Endothelial cell of umbilical vein (primary cell): ENCODE measurements around the gene LRP1. TPM values are rescaled to one million over a fixed set of nuclear protein-coding genes. Genes with fewer than 3 reads are reported as not detected.
A peak's percentile ranks its signal among the peaks of the same experiment; 100 is the strongest.

ENCODE experiments used
- BruUV-seq: library from RNA; stranded (reverse); fragments of 400-500 nt; replicated peaks from 2 replicates; lab custom pipeline; 2021; lab: Mats Ljungman, UMichigan
- CTCF ChIA-PET: fragments of 300-600, 350-600 bp; sonication (Branson Sonifier 250); formaldehyde crosslinking; loops from one replicate; lab custom pipeline; 2021; ENCODE audit warnings: antibody characterized with exemption, inconsistent platforms; lab: Charles Lee
- POLR2A ChIA-PET: fragments of 300-600, 350-600 bp; sonication (Branson Sonifier 250); formaldehyde crosslinking; loops from one replicate; lab custom pipeline; 2021; ENCODE audit warnings: antibody characterized with exemption, inconsistent platforms; lab: Charles Lee
- DNase-seq: peaks from one replicate; pipeline ENCODE4 v3.0.0-alpha.2; 2011; ENCODE audit warnings: low read depth, low spot score
- FAIRE-seq: peaks from 2 replicates; lab custom pipeline; 2011; peaks lifted over from hg19 to GRCh38; lab: Jason Lieb, UNC
- H2AFZ ChIP-seq: 2 replicates; pipeline ENCODE4 v1.6.0; 2012; ENCODE audit warnings: low read depth, low read length, control low read depth, inconsistent platforms
- H3K27ac ChIP-seq: 2 replicates; pipeline ENCODE4 v1.5.1; 2011; ENCODE audit warnings: low read depth, mild to moderate bottlenecking, control low read depth, low read length, moderate library complexity; ENCODE audit not compliant: insufficient read depth
- H3K27me3 ChIP-seq, 2 experiments: 2 replicates each; pipeline versions ENCODE4 v1.6.0 to v1.6.1; 2011; ENCODE audit warnings: low read length in 2 of 2, mixed read lengths in 1 of 2; ENCODE audit not compliant: control insufficient read depth in 2 of 2, insufficient read depth in 2 of 2
- H3K36me3 ChIP-seq, 2 experiments: 2 replicates in 1 of 2; 3 replicates in 1 of 2; pipeline ENCODE4 v1.5.1; 2011; ENCODE audit warnings: low read length in 2 of 2, mild to moderate bottlenecking in 1 of 2, moderate library complexity in 1 of 2; ENCODE audit not compliant: control insufficient read depth in 2 of 2, insufficient read depth in 2 of 2; ENCODE audit errors: extremely low read depth in 1 of 2
- H3K4me1 ChIP-seq: 3 replicates; pipeline ENCODE4 v1.5.1; 2011; ENCODE audit warnings: mild to moderate bottlenecking, low read length; ENCODE audit not compliant: control insufficient read depth, insufficient read depth; ENCODE audit errors: extremely low read depth
- H3K4me2 ChIP-seq: 2 replicates; pipeline ENCODE4 v1.6.1; 2011; ENCODE audit warnings: low read length, control low read depth, mixed read lengths; ENCODE audit not compliant: insufficient read depth
- H3K4me3 ChIP-seq, 3 experiments: fragments of 200-600 bp in 1 of 3; sonication (generic), shearing (Covaris generic) in 1 of 3; replicated peaks in 1 of 3; 2 replicates each; pipeline ENCODE4 v1.5.1; 2011 to 2016; ENCODE audit warnings: control low read depth in 3 of 3, low read length in 3 of 3, mild to moderate bottlenecking in 2 of 3, inconsistent platforms in 1 of 3, low read depth in 1 of 3, moderate library complexity in 1 of 3; ENCODE audit not compliant: insufficient read depth in 1 of 3
- H3K79me2 ChIP-seq: 2 replicates; pipeline ENCODE4 v1.6.0; 2012; ENCODE audit warnings: low read length, inconsistent platforms; ENCODE audit not compliant: control insufficient read depth, insufficient read depth
- H3K9ac ChIP-seq: replicated peaks from 2 replicates; pipeline ENCODE3; 2011; ENCODE audit warnings: low read length, control low read depth; ENCODE audit not compliant: insufficient read depth; ENCODE audit errors: extremely low read depth
- H3K9me1 ChIP-seq: replicated peaks from 3 replicates; pipeline ENCODE4 v1.6.0; 2011; ENCODE audit warnings: mild to moderate bottlenecking, low read length; ENCODE audit not compliant: control insufficient read depth, insufficient read depth; ENCODE audit errors: extremely low read depth
- H3K9me3 ChIP-seq: replicated peaks from 2 replicates; pipeline ENCODE4 v1.5.1; 2012; ENCODE audit warnings: low read length, inconsistent platforms; ENCODE audit not compliant: control insufficient read depth, insufficient read depth
- H4K20me1 ChIP-seq: replicated peaks from 2 replicates; pipeline ENCODE3; 2011; ENCODE audit warnings: mild to moderate bottlenecking, low read length; ENCODE audit not compliant: control insufficient read depth, insufficient read depth; ENCODE audit errors: extremely low read depth
- EZH2 ChIP-seq: IDR thresholded peaks from 2 replicates; pipeline ENCODE4 v1.6.1; 2012; ENCODE audit warnings: borderline replicate concordance, low read depth, mild to moderate bottlenecking, moderate library complexity, low read length, inconsistent platforms; ENCODE audit not compliant: severe bottlenecking
- FOS ChIP-seq: IDR thresholded peaks from 2 replicates; pipeline ENCODE4 v1.6.1; 2011; ENCODE audit warnings: mild to moderate bottlenecking, low read length, moderate library complexity, borderline replicate concordance; ENCODE audit not compliant: insufficient read depth
- GATA2 ChIP-seq: IDR thresholded peaks from 2 replicates; pipeline ENCODE4 v1.7.0; 2011; ENCODE audit warnings: low read depth, mild to moderate bottlenecking, moderate library complexity, mixed read lengths, low read length; ENCODE audit not compliant: insufficient read length, insufficient read depth
- JUN ChIP-seq: IDR thresholded peaks from 2 replicates; pipeline ENCODE4 v1.6.1; 2011; ENCODE audit warnings: borderline replicate concordance, low read depth; ENCODE audit not compliant: insufficient read length, insufficient read depth
- MYC ChIP-seq: IDR thresholded peaks from one replicate; pipeline ENCODE4 v1.6.1; 2011; ENCODE audit warnings: mild to moderate bottlenecking, low read depth, low read length
- POLR2A ChIP-seq: IDR thresholded peaks from 2 replicates; pipeline ENCODE4 v1.6.1; 2012; ENCODE audit warnings: low read depth, mild to moderate bottlenecking, control low read depth, low read length
- POLR2AphosphoS5 ChIP-seq: IDR thresholded peaks from 2 replicates; pipeline ENCODE4 v1.6.1; 2012; ENCODE audit warnings: low read depth, mild to moderate bottlenecking, control low read depth, low read length, moderate library complexity; ENCODE audit not compliant: insufficient read depth
- dilution Hi-C: fragments of 300-500 bp; cut with MboI; formaldehyde crosslinking; loops from one replicate; pipeline ENCODE4 v1.15.0; 2019; ENCODE audit warnings: low sequenced_read_pairs; ENCODE audit not compliant: extremely low pct_ligation_motif_present
- intact Hi-C: fragments of 100-400 bp; cut with micrococcal nuclease; formaldehyde crosslinking; loops from one replicate; pipeline ENCODE4 v1.10.0; 2022
- polyA plus RNA-seq, 4 experiments: library from polyadenylated mRNA; depleted of rRNA in 3 of 4; stranded (reverse) in 3 of 4; unstranded in 1 of 4; fragments of >200 nt; gene quantifications; 2 replicates each; pipeline versions ENCODE4 v1.2.1 to v1.2.3, GENCODE V29; 2011 to 2012; ENCODE audit warnings: missing spikeins in 1 of 4
- total RNA-seq: library from RNA; stranded (reverse); gene quantifications from 2 replicates; pipeline ENCODE4 v1.2.3, GENCODE V29; 2021
- TF ChIP-seq, protein P1 (sequence below), 2 donors: IDR thresholded peaks; 1 replicate in 1 of 2; 2 replicates in 1 of 2; pipeline ENCODE4 v1.5.1; 2011; ENCODE audit warnings: low read length in 2 of 2, mild to moderate bottlenecking in 2 of 2, moderate library complexity in 2 of 2, control low read depth in 1 of 2, inconsistent platforms in 1 of 2, low read depth in 1 of 2; ENCODE audit not compliant: insufficient read depth in 1 of 2; ENCODE audit errors: extremely low read depth in 1 of 2
- TF ChIP-seq, protein P2 (sequence below): IDR thresholded peaks from 2 replicates; pipeline ENCODE4 v1.6.1; 2011; ENCODE audit not compliant: insufficient read depth, insufficient read length

LRP1 gene
- total and polyA plus RNA-seq, 2 donors (not counting 3 experiments of a cell fraction or from before 2014, with no cell fraction given) = 1.6 to 4.6 TPM

DNA sequence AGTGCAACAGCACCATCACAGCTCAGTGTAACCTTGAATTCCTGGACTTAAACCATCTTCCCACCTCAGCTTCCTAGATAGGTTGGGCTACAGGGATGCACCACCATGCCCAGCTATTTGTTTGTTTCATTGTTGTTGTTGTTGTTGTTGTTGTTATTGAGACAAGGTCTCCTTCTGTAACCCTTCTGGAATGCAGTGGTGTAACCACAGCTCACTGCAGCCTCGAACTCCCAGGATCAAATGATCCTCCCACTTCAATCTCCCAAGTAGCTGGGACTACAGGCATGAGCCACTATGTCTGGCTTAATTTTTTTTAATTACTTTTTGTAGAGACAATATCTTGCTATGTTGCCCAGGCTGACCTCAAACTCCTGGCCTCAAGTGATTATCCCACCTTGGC lies 48.5 kb upstream of the LRP1 start:
- ChIA-PET POLR2A (no interaction called here), CTCF (interaction anchor here (1.0 to 4.2 kb wide), 10 partner anchors 7 to 103 kb away, joined by 3 to 71 read pairs (median 6); partner anchors contain the start of gene STAT6)
- intact Hi-C loops = no loop called here
- no peaks in the 10 kb centered on the region for H3K9me1 ChIP-seq
- no peak overlapping the region for H3K4me3 ChIP-seq
- no peak overlapping the region for H3K9ac ChIP-seq
- TF ChIP-seq JUN = no peak
- TF ChIP-seq, protein P1, sequence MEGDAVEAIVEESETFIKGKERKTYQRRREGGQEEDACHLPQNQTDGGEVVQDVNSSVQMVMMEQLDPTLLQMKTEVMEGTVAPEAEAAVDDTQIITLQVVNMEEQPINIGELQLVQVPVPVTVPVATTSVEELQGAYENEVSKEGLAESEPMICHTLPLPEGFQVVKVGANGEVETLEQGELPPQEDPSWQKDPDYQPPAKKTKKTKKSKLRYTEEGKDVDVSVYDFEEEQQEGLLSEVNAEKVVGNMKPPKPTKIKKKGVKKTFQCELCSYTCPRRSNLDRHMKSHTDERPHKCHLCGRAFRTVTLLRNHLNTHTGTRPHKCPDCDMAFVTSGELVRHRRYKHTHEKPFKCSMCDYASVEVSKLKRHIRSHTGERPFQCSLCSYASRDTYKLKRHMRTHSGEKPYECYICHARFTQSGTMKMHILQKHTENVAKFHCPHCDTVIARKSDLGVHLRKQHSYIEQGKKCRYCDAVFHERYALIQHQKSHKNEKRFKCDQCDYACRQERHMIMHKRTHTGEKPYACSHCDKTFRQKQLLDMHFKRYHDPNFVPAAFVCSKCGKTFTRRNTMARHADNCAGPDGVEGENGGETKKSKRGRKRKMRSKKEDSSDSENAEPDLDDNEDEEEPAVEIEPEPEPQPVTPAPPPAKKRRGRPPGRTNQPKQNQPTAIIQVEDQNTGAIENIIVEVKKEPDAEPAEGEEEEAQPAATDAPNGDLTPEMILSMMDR (IDR thresholded peaks at IDR 0.05; ENCODE audit: extremely low read depth in 1 of 2, insufficient read depth in 1 of 2, low read depth in 1 of 2, low read length in 2 of 2) = no peak
- TF ChIP-seq, protein P2, sequence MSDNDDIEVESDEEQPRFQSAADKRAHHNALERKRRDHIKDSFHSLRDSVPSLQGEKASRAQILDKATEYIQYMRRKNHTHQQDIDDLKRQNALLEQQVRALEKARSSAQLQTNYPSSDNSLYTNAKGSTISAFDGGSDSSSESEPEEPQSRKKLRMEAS = no peak
- TF ChIP-seq MYC = no peak
- TF ChIP-seq EZH2 = no peak
- TF ChIP-seq POLR2AphosphoS5 = no peak
- TF ChIP-seq FOS = no peak
- TF ChIP-seq POLR2A = no peak
- no peak for TF ChIP-seq GATA2
- no peak overlapping the region for H3K4me2 ChIP-seq
- peak overlapping the region; percentile 15 for H2AFZ ChIP-seq
- H3K9me3 ChIP-seq = no peaks in the 10 kb centered on the region
- BruUV-seq = no TSS peak
- DNase-seq (no peak), FAIRE-seq (peak; percentile 33)
- H3K4me1 ChIP-seq = peaks cover 10% of the 10 kb centered on the region
- H4K20me1 ChIP-seq = no peaks in the 10 kb centered on the region
- no peaks in the 10 kb centered on the region for H3K27me3 ChIP-seq
- dilution Hi-C loops = no loop called here
- H3K36me3 ChIP-seq = no peaks in the 10 kb centered on the region
- H3K27ac ChIP-seq = no peak overlapping the region
- peaks cover 4% of the 10 kb centered on the region for H3K79me2 ChIP-seq
